T-cell (primary cell): ENCODE results near the gene WDR93. TPM values are rescaled to one million over a fixed set of nuclear protein-coding genes. Genes with fewer than 3 reads are reported as not detected.

Source experiments
- ATAC-seq, 4 experiments: fragments of 200-7000 bp in 3 of 4; fragments of 150-1000 bp in 1 of 4; cut with Tn5 transposase; replicated peaks in 1 of 4; 1 replicate in 3 of 4; 2 replicates in 1 of 4; pipeline ENCODE4 v1.10.0; 2021; ENCODE audit warnings: moderate library complexity in 3 of 4, mild to moderate bottlenecking in 2 of 4, moderate number of reproducible peaks in 1 of 4
- CTCF ChIA-PET, 2 donors: fragments of 300-600 bp; sonication (Branson Sonifier 250); formaldehyde crosslinking; loops; one replicate each; lab custom pipeline; 2022; ENCODE audit warnings: antibody characterized with exemption in 2 of 2; lab: Charles Lee
- POLR2A ChIA-PET, 2 donors: fragments of 300-600 bp; sonication (Branson Sonifier 250); formaldehyde crosslinking; loops; one replicate each; lab custom pipeline; 2022; ENCODE audit warnings: antibody characterized with exemption in 2 of 2; lab: Charles Lee
- DNase-seq, 35 experiments: peaks; one replicate each; pipeline versions ENCODE4 v3.0.0 to v3.0.0-alpha.2; 2013 to 2023
- H3K27ac ChIP-seq: one replicate; pipeline ENCODE4 v1.5.1; 2013; ENCODE audit warnings: low read length
- H3K27me3 ChIP-seq, 2 experiments: replicated peaks in 1 of 2; 1 replicate in 1 of 2; 2 replicates in 1 of 2; pipeline versions ENCODE4 v1.6.1 to v1.7.0; 2013; ENCODE audit warnings: low read length in 1 of 2, mixed read lengths in 1 of 2; ENCODE audit not compliant: control insufficient read depth in 2 of 2, insufficient read depth in 2 of 2; ENCODE audit errors: extremely low read depth in 1 of 2
- H3K36me3 ChIP-seq, 2 donors: 1 replicate in 1 of 2; 2 replicates in 1 of 2; pipeline versions ENCODE4 v1.6.1 to v1.7.0; 2013; ENCODE audit warnings: low read length in 1 of 2; ENCODE audit not compliant: control insufficient read depth in 2 of 2, insufficient read depth in 1 of 2; ENCODE audit errors: extremely low read depth in 1 of 2
- H3K4me1 ChIP-seq, 2 experiments: 1 replicate in 1 of 2; 2 replicates in 1 of 2; pipeline versions ENCODE4 v1.6.1 to v1.7.0; 2013; ENCODE audit warnings: low read length in 2 of 2, mixed read lengths in 1 of 2; ENCODE audit not compliant: insufficient read depth in 2 of 2, control insufficient read depth in 1 of 2; ENCODE audit errors: extremely low read depth in 1 of 2
- H3K4me3 ChIP-seq, 2 donors: 1 replicate in 1 of 2; 2 replicates in 1 of 2; pipeline versions ENCODE4 v1.5.1 to v1.7.0; 2013; ENCODE audit warnings: mild to moderate bottlenecking in 2 of 2, low read length in 1 of 2, moderate library complexity in 1 of 2; ENCODE audit not compliant: control insufficient read depth in 1 of 2; ENCODE audit errors: extremely low read depth in 1 of 2
- H3K9me3 ChIP-seq: 2 replicates; pipeline ENCODE4 v1.7.0; 2013
- H3K27ac Mint-ChIP-seq, 2 donors: one replicate each; pipeline ENCODE4 v1.8.0; 2020 to 2021; ENCODE audit warnings: mild to moderate bottlenecking in 2 of 2, mixed read lengths in 2 of 2
- H3K27me3 Mint-ChIP-seq, 2 donors: one replicate each; pipeline ENCODE4 v1.8.0; 2021 to 2022; ENCODE audit warnings: mixed read lengths in 2 of 2
- H3K36me3 Mint-ChIP-seq: one replicate; pipeline ENCODE4 v1.8.0; 2021; ENCODE audit warnings: mixed read lengths
- H3K4me1 Mint-ChIP-seq, 3 donors: one replicate each; pipeline ENCODE4 v1.8.0; 2020 to 2022; ENCODE audit warnings: mixed read lengths in 3 of 3, mild to moderate bottlenecking in 1 of 3
- H3K4me3 Mint-ChIP-seq, 3 donors: one replicate each; pipeline ENCODE4 v1.8.0; 2020 to 2022; ENCODE audit warnings: mild to moderate bottlenecking in 3 of 3, mixed read lengths in 3 of 3, moderate library complexity in 3 of 3
- H3K9me3 Mint-ChIP-seq, 3 donors: one replicate each; pipeline ENCODE4 v1.8.0; 2020 to 2022; ENCODE audit warnings: mixed read lengths in 3 of 3
- WGBS: methylation state at CpG from one replicate; pipeline ENCODE4 v1.1.5; 2013; ENCODE audit warnings: missing lambda C conversion rate; ENCODE audit not compliant: insufficient coverage; 5-methylcytosine and 5-hydroxymethylcytosine counted together
- total RNA-seq, 35 experiments: library from RNA in 6 of 35; stranded (reverse) in 6 of 35; fragments of 120-200 nt in 1 of 35; gene quantifications; one replicate each; pipeline versions ENCODE4 v1.2.1 to v1.2.4 and lab custom pipeline; 2013 to 2026

Gene WDR93
- total RNA-seq, 5 donors from 2014 or later (not counting 1 experiment from before 2014, with no cell fraction given): 0.13 to 0.35 TPM; not detected in 3

DNA sequence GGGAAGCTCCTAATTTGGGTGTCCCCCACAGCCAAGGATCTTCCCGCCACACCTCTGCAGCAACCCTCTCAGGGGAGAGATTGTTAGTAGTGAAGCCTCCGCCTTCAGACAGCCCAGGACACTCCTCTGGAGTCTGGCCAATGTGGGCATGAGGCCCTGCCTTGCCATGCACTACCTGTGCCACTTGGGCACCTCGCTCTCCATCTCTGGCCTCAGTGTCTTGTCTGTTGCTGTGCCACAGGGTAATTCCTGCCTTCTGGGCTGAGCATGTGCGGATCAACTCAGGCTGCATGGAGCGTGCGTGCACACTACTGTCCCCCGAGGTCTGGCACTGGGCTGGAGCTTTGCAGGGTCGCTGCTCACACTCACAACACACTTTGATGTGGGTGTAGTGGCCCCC, 68.4 kb downstream of the WDR93 start:
- H3K4me3 ChIP-seq: no peak overlapping the region
- ATAC-seq: no peak
- H3K27ac ChIP-seq: no peak overlapping the region
- H3K27ac Mint-ChIP-seq: no peak overlapping the region
- 56% methylated on average over 4 of the region's 8 CpGs for WGBS
- no peak overlapping the region for H3K4me3 Mint-ChIP-seq
- peaks cover 0 to 5% of the 10 kb centered on the region in 2 experiments for H3K4me1 ChIP-seq
- no peaks in the 10 kb centered on the region for H3K9me3 Mint-ChIP-seq
- ChIA-PET CTCF (no interaction called here), POLR2A (no interaction called here)
- H3K36me3 ChIP-seq: no peaks in the 10 kb centered on the region
- H3K27me3 ChIP-seq: peaks cover 0 to 41% of the 10 kb centered on the region in 2 experiments
- no peak for DNase-seq
- H3K36me3 Mint-ChIP-seq: no peaks in the 10 kb centered on the region
- no peaks in the 10 kb centered on the region for H3K9me3 ChIP-seq
- H3K27me3 Mint-ChIP-seq: peaks cover 18 to 20% of the 10 kb centered on the region in 2 donors
- no peaks in the 10 kb centered on the region for H3K4me1 Mint-ChIP-seq

GRCh38 chr15:89759835-89760234, 69.2 kb downstream of the WDR93 start:
- no peak overlapping the region for H3K27ac ChIP-seq
- no peak overlapping the region for H3K4me3 ChIP-seq
- Mint-ChIP-seq H3K27ac (no peak overlapping the region), H3K27me3 (peaks cover 15 to 16% of the 10 kb centered on the region in 2 donors), H3K36me3 (no peaks in the 10 kb centered on the region), H3K4me3 (no peak overlapping the region), H3K4me1 (no peaks in the 10 kb centered on the region), H3K9me3 (no peaks in the 10 kb centered on the region)
- H3K27me3 ChIP-seq: peaks cover 0 to 41% of the 10 kb centered on the region in 2 experiments
- no peaks in the 10 kb centered on the region for H3K36me3 ChIP-seq
- no CpG with 5 or more reads among the region's 3 CpGs for WGBS
- CTCF ChIA-PET: interaction anchor here in 1 of 2 donors (2.2 kb wide), 1 partner anchor 115 kb away, joined by 19 read pairs; no protein-coding TSS in a partner anchor
- H3K4me1 ChIP-seq: peaks cover 0 to 5% of the 10 kb centered on the region in 2 experiments
- POLR2A ChIA-PET: no interaction called here
- DNase-seq (no peak), ATAC-seq (no peak)
- H3K9me3 ChIP-seq: no peaks in the 10 kb centered on the region

DNA sequence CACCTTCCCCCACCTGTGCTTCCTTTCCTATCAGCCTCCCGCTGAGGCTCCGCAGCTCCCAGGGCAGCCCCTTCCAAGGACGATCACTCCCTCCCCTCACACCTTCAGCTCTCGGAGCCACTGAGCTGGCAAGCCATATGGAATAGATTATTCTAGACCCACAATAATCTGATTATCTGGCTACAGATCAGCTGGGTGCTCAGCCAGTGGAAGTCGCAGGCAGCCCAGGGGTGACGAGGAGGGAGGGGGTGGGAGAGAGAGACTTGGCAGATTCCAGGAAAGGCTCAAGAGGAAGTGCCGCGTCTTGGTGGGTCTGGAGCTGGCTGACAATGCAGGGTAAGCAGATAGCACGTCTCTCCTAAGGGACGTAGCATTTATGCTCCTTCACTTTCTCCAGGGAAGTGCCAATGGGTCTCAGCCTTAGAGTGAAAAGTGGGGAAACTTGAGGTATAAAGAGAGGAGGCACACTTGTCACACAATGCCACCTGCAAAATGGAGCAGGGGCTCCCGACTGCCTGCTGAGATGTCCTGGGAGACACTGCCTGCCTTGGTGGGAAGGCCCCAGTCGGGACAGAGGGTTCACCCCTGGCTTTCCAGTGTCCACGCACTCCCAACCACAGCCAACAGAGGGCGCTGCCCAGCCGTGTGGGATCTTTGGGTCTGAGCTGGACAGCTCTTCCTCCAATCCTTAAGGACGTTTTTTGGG, 69.8 kb downstream of the WDR93 start:
- DNase-seq (peak in 31 of 35 experiments; percentile 19 to 74 (median 48)), ATAC-seq (peak; percentile 67 to 79 (median 72))
- Mint-ChIP-seq H3K4me3 (no peak overlapping the region), H3K27ac (no peak overlapping the region), H3K36me3 (no peaks in the 10 kb centered on the region), H3K4me1 (no peaks in the 10 kb centered on the region), H3K9me3 (no peaks in the 10 kb centered on the region), H3K27me3 (peaks cover 14% of the 10 kb centered on the region in 2 donors)
- Histone ChIP-seq H3K4me3 (no peak overlapping the region), H3K4me1 (peaks cover 0 to 5% of the 10 kb centered on the region in 2 experiments), H3K27ac (no peak overlapping the region), H3K9me3 (no peaks in the 10 kb centered on the region), H3K36me3 (no peaks in the 10 kb centered on the region), H3K27me3 (peaks cover 0 to 41% of the 10 kb centered on the region in 2 experiments)
- 50% methylated on average over 8 of the region's 16 CpGs for WGBS
- ChIA-PET CTCF (interaction anchor here in 1 of 2 donors (0.9 to 2.2 kb wide), 6 partner anchors 21 to 326 kb away, joined by 3 to 19 read pairs (median 4); no protein-coding TSS in a partner anchor), POLR2A (no interaction called here)

- H3K4me3 ChIP-seq: no peak overlapping the region
- CTCF ChIA-PET: interaction anchor here (0.7 to 2.2 kb wide), 8 partner anchors 21 to 326 kb away, joined by 3 to 19 read pairs (median 4); no protein-coding TSS in a partner anchor
- H3K27ac Mint-ChIP-seq: no peak overlapping the region
- 61% methylated on average over 14 of the region's 18 CpGs for WGBS
- no peaks in the 10 kb centered on the region for H3K9me3 ChIP-seq
- no peaks in the 10 kb centered on the region for H3K9me3 Mint-ChIP-seq
- no peak for ATAC-seq
- POLR2A ChIA-PET: no interaction called here
- DNase-seq: no peak
- H3K36me3 ChIP-seq: no peaks in the 10 kb centered on the region
- H3K4me3 Mint-ChIP-seq: no peak overlapping the region
- H3K27me3 Mint-ChIP-seq: peaks cover 8% of the 10 kb centered on the region in 2 donors
- H3K36me3 Mint-ChIP-seq: no peaks in the 10 kb centered on the region
- H3K27me3 ChIP-seq: peaks cover 0 to 36% of the 10 kb centered on the region in 2 experiments
- peaks cover 0 to 5% of the 10 kb centered on the region in 2 experiments for H3K4me1 ChIP-seq
- no peaks in the 10 kb centered on the region for H3K4me1 Mint-ChIP-seq
- H3K27ac ChIP-seq: no peak overlapping the region
Measured at GRCh38 chr15:89761009-89761831, 70.6 kb downstream of the WDR93 start.

- Mint-ChIP-seq H3K27ac (no peak overlapping the region), H3K9me3 (no peaks in the 10 kb centered on the region), H3K36me3 (no peaks in the 10 kb centered on the region), H3K4me1 (no peaks in the 10 kb centered on the region), H3K27me3 (peaks cover 7 to 8% of the 10 kb centered on the region in 2 donors), H3K4me3 (no peak overlapping the region)
- H3K36me3 ChIP-seq: no peaks in the 10 kb centered on the region
- H3K4me1 ChIP-seq: peaks cover 0 to 5% of the 10 kb centered on the region in 2 experiments
- ChIA-PET POLR2A (no interaction called here), CTCF (interaction anchor here in 1 of 2 donors (0.8 to 2.2 kb wide), 3 partner anchors 113 to 299 kb away, joined by 3 to 19 read pairs (median 4); no protein-coding TSS in a partner anchor)
- H3K4me3 ChIP-seq: no peak overlapping the region
- H3K27ac ChIP-seq: no peak overlapping the region
- no peaks in the 10 kb centered on the region for H3K9me3 ChIP-seq
- WGBS: 83% methylated on average over 4 of the region's 5 CpGs
- ATAC-seq (no peak), DNase-seq (no peak)
- peaks cover 0 to 35% of the 10 kb centered on the region in 2 experiments for H3K27me3 ChIP-seq
Measured at GRCh38 chr15:89761929-89762328, 71.3 kb downstream of the WDR93 start.

GRCh38 chr15:89765694-89766093, 75.1 kb downstream of the WDR93 start:
- H3K9me3 ChIP-seq: no peaks in the 10 kb centered on the region
- peaks cover 0 to under 1% of the 10 kb centered on the region in 2 experiments for H3K4me1 ChIP-seq
- no CpG with 5 or more reads among the region's 1 CpG for WGBS
- POLR2A ChIA-PET: interaction anchor here in 1 of 2 donors (0.6 kb wide), 2 partner anchors 388 to 647 kb away, joined by 8 read pairs; no protein-coding TSS in a partner anchor
- H3K4me3 Mint-ChIP-seq: no peak overlapping the region
- H3K27me3 ChIP-seq: peaks cover 0 to 10% of the 10 kb centered on the region in 2 experiments
- CTCF ChIA-PET: no interaction called here
- H3K9me3 Mint-ChIP-seq: no peaks in the 10 kb centered on the region
- peaks cover 0 to 1% of the 10 kb centered on the region in 2 donors for H3K27me3 Mint-ChIP-seq
- DNase-seq (no peak), ATAC-seq (no peak)
- H3K27ac Mint-ChIP-seq: no peak overlapping the region
- no peak overlapping the region for H3K4me3 ChIP-seq
- H3K4me1 Mint-ChIP-seq: no peaks in the 10 kb centered on the region
- no peaks in the 10 kb centered on the region for H3K36me3 Mint-ChIP-seq
- H3K36me3 ChIP-seq: no peaks in the 10 kb centered on the region
- H3K27ac ChIP-seq: no peak overlapping the region
